T-helper 2 cell treated with Interferon-gamma antibody and Interleukin-4, amounts not matched to agents 100 ng/mL and 5 ng/mL, for 36 hours (primary cell): ENCODE results near the gene OR5H1. TPM values are rescaled to one million over a fixed set of nuclear protein-coding genes. Genes with fewer than 3 reads are reported as not detected.
"Not testable (repeated sequence)": the region's sequence is repeated elsewhere in the genome, so short reads cannot be mapped to it uniquely, and the experiment has no call there.

Experiments used
- intact Hi-C: fragments of 100-400 bp; cut with micrococcal nuclease; formaldehyde crosslinking; loops from one replicate; pipeline ENCODE4 v1.15.1; 2023
- total RNA-seq: library from RNA; stranded (reverse); gene quantifications from 2 replicates; pipeline ENCODE4 v1.2.3, GENCODE V29; 2022

The OR5H1 gene
- not detected in 2 replicates for total RNA-seq

DNA sequence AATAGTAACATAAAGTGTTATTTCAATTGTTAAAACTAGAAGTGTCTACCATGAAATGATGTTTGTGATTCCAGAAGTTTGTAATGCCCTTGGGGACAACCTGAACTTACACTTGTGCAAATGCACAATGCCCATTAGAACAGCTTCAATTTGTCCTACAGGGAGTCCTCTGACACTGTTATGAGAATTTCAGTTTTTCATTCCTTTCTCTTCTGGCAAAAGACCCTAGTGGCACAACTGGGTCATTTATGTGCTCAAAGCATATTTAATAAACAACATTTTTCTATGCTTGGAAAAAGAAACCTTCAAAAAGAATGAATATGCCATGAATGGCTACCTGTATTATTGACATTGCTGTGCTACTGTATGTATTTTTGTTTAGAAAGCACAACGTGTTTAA lies at the start of gene OR5H1:
TSS of gene OR5H1 (plus strand) at position 301 of the 400 bp plus-strand sequence. CDS start 1,977 bp downstream, outside the sequence.
- intact Hi-C loops, result no loop called here

DNA sequence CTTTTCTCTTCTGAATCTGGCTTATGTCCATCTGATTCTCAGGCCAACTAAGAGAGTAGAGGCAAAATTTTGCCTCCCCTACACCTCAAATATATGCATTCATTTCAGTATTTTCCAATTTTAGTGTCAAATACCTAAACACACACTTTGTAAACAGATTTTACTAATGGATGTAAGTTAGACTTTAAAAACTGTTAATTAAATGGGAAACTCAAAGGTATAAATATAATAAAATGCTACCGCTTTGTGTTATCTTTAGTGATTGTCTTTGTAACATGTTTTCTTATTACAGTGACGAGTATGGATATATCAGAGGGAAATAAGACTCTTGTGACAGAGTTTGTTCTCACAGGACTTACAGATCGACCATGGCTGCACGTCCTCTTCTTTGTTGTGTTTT lies 43.6 kb upstream of the OR5H1 start, which contains the start of gene OR5AC2:
TSS of gene OR5AC2 (plus strand) at position 301 of the 400 bp plus-strand sequence. CDS start at position 301, 0 bp downstream.
- intact Hi-C loops, result no loop called here

DNA sequence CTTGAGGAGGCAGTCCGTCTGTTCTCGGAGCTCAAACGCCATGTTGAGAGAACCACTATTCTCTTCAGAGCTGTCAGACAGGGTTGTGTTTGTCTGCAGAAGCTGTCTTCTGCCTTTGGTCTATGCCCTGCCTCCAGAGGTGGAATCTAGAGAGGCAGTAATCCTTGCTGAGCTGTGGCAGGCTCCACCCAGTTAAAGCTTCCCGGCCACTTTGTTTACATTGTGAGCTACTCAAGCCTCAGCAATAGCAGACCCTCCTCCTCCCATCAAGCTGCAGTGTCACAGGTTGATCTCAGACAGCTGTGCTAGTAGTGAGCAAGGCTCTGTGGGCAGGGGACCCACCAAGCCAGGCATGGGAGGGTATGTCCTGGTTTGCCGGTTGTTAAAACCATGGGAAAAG lies 34.6 kb upstream of the OR5H1 start:
- intact Hi-C loops, result no loop called here

DNA sequence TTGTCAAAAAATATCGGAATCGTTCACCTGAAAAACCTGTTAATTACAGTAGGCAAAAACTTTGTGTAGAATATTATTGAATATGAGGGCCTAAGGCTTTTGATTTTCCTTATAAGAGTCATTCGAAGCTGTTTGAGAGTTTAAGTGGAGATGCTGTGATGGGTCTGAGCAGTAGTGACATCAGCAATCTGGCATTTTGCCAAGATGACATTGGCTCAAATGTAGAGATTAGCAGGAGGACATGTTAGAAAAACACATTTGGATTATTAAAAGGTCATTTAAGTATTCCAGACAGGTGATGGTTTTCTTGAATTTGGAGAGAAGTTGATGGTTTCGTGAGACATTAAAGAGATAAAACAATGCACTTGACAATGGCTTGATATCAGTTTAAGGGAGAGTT lies 30.7 kb upstream of the OR5H1 start:
- intact Hi-C loops, result no loop called here

DNA sequence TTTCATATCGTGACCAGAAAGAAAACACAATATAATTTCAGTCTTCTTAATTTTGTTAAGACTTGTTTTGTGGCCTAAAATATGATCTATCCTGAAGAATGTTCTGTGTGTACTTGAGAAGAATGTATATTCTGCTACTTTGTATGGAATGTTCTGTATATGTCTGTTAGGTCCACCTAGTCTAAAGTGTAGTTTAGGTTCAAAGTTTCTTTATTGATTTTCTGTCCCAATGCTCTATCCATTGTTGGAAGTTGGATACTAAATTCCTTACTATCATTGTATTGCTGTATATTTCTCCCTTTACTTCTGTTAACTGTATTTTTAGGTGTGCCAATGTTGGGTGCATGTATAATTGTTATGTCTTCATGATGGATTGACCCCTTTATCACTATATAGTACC lies 22.4 kb upstream of the OR5H1 start:
- intact Hi-C loops, result no loop called here

DNA sequence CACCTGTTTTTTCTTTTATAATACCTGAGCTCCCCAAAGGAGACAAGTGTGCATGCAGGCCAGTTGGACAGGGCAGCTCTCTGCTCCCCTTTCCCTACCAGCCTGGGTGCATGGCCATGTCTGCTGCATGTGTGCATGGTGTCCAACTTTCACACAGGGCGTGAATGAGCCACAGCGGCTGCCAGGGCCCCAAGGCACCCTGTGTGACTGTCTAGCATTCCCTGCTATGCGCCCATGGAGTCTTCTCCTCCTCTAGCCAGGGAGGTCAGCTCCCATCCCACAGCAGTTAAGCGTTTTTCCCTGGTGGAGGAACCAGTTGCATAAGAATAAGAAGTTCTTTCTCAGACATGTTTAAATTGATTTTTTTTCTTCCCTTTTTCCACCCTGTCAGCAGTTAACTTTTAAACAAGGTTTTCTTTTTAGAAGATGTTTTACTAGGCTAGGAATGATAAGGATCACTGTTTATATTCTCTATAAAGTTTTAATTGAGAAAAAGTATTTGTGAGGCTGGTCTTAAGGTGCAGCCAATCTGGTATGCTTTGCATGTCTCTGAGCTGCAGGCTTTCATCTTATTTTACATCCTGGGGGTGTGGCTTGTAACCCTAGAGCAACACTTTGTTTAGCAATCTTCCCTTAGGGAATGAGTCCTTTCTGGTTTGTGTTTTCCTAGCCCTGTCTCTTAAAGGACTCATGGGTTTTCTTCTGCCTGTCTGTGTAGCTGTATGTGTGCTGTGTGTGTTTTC lies 20.5 kb upstream of the OR5H1 start:
- intact Hi-C loops, result no loop called here

DNA sequence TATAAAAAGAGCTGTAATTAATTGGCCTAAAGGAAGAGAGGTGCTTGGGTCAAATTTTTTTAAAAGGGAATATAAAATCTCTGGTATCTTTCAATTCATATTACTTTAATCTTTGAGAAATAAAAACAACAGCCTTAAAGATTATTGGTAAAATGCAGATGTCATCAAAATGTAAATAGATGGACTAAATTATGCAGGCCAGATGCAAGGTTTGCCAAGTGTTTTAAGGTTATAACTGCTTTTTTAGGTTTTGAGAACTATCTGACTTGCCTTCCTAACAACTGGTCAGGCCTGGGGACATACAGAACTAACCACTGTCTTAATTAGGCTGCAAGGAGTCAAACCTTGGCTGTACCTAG lies 20.0 kb upstream of the OR5H1 start:
- intact Hi-C loops, result no loop called here

DNA sequence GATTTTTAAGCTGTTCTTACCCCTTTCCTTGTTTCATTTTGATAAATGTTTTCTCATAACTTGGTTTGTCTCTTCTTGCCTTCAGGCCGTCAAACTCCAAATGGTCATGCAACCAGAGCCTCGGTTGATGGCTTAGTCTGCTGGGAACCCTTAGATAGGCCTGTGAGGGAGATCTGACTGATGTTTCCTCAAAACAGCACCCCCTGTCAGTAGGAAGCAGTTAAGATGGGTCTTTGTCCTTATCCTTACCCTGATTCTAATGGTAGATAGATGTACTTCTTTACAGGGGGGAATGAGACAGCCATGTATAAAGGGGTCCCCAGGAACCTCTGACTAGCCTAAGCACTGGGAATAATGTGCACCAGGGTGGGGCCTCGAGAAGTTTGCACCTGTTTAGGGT lies 16.3 kb upstream of the OR5H1 start:
- intact Hi-C loops, result no loop called here

DNA sequence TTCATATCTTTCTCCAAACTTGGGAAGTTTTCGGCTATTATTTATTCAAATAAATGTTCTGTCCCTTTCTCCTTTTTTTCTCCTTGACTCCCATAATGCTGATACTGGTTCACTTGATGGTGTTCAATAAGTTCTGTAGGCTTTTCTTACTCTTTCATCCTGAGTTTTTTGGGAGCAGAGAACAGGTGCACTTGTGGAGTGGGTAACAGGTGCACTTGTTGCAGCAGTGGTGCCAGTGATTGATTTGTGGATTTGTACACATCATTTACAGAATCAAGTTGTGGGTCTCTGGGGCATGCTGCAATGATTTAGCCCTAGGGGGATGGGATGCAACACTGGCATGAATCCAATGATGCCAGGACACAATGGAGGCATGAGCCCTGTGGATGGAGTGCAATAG lies 14.8 kb upstream of the OR5H1 start:
- intact Hi-C loops, result no loop called here

DNA sequence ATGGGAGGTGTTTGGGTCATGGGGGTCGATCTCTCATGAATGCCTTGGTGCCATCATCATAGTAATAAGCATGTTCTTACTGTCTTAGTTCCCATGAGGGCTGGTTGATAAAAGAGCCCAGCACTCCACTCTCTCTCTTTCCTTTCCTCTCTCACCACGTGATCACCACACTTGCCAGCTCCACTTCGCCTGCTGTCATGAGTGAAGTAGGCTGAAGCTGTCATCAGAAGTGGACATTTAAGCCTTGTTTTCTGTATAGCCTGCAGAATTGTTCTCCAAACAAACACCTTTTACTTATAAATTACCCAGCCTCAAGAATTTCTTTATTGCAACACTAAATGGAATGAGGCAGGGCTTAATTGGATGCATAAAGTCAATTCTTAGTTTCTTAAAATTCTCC lies 6.1 kb downstream of the OR5H1 start:
- intact Hi-C loops, result no loop called here

DNA sequence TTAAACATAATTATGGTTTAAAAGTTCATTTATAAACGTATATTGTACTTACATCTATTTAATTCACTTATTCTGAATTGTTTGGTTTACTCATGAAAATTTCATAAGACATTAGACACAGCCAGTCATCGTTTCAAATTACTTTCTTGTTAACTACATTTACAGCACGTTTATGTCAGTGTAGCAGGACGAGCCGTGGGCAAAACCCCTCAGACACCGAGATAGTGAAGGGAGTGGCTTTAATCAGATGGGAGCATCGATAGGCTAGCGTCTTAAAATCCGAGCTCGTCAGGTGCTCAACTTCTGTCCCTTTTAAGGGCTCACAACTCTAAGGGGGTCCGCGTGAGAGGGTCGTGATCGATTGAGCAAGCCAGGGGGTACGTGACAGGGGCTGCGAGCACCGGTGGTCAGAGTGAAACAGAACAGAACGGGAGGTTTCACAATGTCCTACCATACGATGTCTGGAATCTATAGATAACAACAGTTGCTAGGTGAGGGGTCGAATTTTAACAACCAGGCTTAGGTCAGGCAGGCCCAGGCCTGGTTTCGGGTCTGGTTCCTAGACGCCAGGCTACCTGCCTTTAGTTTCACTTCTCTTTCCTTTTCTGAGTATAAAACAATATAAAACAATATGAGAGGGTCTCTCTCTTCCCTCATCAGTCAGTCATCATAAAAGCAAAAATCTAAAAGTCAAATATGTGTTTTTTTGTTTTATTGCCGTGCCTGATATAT lies 7.5 kb downstream of the OR5H1 start:
- intact Hi-C loops, result not testable (repeated sequence)

DNA sequence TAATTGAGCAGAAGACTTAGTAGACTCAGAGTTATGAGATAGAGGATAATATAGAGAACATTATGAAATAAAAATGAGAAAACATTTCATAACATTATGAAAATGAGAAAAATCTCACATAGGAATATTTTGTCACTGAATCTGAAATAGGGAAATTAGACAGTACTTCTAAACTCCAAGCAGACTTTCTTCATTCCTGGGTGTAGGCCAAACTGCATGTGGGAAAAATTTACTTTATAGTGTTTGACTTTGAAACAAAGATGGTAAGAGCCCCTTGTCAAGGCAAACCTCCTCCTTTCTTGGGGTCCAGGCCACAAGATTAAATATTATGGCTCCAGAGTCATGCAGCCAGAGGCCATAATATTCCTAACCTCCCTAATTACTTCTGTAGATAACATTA lies 10.0 kb downstream of the OR5H1 start:
- intact Hi-C loops, result no loop called here

DNA sequence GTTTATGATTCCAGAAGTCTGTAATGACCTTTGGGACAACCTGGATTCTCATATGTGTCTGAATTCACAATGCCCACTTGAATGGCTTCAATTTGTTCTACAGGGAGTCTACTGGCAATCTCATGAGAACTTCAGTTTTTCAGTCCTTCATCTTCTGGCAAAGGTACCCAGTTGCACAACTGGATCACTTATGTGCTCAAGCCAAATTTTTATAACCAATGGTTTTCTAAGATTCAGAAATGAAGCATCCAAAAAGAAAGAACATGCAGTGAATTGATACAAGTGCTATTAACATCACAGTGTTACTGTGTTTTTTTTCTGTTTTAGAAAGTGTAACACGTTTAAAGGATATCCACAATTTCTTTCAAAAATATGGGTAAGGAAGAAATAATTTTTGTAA lies 16.7 kb downstream of the OR5H1 start, which contains the start of gene OR5H14:
TSS of gene OR5H14 (plus strand) at position 301 of the 400 bp plus-strand sequence. CDS start 1,907 bp downstream, outside the sequence.
- intact Hi-C loops, result no loop called here

DNA sequence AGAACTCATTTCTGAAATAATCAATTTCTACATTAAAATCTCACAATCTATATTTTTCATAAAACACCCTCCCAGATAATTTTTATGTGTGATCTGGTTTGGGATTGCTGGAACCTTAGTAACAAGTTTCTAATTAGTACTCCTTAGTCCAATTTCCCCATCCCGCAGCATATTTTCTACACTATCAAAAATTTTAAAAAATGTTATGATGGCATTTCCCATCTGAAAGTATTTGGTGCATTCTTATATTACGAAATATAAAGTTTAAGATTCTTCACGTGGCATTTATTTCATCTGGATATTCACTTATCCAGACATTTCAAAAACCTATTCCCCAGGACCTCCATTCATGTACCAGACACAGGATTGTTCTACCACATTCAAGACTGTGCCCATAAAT lies 18.2 kb downstream of the OR5H1 start:
- intact Hi-C loops, result no loop called here

DNA sequence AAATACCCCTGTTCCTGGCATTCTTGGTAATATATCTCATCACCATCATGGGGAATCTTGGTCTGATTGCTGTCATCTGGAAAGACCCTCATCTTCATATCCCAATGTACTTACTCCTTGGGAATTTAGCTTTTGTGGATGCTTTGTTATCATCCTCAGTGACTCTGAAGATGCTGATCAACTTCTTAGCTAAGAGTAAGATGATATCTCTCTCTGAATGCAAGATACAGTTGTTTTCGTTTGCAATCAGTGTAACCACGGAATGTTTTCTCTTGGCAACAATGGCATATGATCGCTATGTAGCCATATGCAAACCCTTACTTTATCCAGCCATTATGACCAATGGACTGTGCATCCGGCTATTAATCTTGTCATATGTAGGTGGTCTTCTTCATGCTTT lies 18.9 kb downstream of the OR5H1 start:
- intact Hi-C loops, result not testable (repeated sequence)

DNA sequence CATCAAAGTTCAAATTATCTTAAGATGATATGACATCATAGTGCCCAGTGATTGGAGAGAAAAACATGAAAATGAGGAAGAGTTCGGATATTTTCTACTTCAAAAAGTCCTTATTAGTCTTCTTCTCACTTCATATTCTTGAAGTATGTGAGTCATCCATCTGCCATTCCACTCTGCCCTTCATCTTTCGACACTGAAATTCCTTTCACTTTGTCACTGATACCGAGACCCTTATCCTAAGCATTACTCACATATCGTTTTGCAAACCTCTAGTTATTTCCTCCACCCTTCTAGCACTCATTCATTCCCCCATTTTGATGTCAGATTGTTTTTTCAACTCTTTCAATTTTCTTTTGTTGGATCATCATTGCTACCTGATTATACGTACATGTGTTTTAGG lies 20.7 kb downstream of the OR5H1 start:
- intact Hi-C loops, result no loop called here

DNA sequence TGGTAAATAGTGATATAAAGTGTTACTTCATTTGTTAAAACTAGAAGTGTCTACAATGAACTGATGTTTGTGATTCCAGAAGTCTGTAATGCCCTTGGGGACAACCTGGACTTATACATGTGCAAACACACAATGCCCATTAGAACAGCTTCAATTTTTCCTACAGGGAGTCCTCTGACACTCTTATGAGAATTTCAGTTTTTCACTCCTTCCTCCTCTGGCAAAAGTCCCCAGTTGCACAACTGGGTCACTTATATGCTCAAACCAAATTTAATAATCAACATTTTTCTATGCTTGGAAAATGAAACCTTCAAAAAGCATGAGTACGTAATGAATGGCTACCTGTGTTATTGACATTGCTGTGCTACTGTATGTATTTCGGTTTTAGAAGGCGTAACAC lies 35.9 kb downstream of the OR5H1 start, which contains the start of gene OR5H15:
TSS of gene OR5H15 (plus strand) at position 301 of the 400 bp plus-strand sequence. CDS start 2,004 bp downstream, outside the sequence.
- intact Hi-C loops, result no loop called here

DNA sequence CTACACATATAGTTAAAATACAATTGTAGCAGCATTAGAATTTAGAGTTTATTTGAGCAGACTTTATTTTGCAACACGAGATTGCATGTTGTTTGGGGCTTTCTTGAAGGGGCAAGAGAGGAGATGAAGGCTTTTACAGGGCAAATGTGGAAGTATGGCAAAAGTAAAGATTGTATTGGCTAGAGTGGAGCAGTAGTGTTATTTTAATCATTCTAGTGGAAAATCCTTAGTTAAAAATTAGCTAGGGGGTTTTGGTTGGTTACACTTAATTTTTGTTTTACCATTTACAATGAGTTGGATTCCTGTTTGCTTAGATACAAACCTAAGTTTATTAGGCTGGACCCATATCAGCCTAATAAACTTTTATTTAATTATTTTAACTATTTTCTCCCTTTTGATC lies 40.5 kb downstream of the OR5H1 start:
- intact Hi-C loops, result no loop called here

DNA sequence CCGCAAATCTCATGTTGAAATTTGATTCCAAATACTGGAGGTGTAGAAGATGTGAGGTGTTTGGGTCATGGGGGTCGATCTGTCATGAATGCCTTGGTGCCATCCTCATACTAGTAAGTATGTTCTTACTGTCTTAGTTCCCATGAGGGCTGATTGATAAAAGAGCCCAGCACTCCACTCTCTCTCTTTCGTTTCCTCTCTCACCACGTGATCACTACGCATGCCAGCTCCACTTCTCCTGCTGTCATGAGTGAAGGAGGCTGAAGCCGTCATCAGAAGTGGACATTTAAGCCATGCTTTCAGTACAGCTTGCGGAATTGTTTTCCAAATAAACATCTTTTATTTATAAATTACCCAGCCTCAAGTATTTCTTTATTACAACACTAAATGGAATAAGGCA lies 42.1 kb downstream of the OR5H1 start:
- intact Hi-C loops, result no loop called here

DNA sequence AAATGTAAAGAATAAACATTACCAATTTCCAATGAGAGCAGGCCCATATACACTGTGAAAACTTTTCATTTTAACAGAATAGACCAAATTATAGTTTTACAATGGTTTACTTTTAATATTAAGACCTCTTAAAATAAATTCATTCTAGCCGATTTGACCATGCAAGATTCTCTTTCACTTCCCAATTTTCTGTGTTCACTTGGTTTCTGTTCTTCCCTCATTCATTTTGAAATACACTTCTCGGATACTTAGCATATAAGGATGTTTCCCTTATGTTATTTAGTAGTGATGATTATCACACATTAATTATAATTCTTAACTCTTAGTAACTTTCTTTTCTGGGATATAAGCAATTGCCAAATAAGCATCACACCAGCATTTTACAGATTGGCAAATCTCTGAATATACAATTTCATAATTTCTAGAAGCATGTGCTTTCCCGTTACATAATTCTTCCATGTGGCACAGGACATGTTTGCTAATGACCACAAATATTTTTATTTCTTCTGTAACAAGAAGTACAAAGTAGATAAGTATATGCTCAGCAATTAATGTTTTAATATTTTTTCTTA lies 49.9 kb downstream of the OR5H1 start:
- intact Hi-C loops, result no loop called here

DNA sequence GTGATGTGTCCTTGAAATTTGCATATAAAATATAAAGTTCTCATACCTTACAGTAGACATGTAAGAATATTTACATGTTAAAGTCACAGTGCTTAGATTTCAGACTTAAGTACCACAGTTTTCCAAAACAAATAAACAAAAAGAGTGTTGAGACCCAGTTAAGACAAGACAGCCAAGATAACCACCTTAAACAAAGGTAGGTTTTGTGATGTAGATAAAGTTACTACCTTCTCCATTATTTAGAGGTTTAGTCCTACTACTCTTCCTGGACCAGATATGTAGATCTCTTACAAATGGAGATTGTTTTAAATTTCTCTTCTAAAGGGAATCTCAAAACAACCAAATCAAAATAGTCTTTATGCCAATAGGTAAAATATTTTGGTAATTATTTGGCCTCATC lies 51.7 kb downstream of the OR5H1 start:
- intact Hi-C loops, result no loop called here

DNA sequence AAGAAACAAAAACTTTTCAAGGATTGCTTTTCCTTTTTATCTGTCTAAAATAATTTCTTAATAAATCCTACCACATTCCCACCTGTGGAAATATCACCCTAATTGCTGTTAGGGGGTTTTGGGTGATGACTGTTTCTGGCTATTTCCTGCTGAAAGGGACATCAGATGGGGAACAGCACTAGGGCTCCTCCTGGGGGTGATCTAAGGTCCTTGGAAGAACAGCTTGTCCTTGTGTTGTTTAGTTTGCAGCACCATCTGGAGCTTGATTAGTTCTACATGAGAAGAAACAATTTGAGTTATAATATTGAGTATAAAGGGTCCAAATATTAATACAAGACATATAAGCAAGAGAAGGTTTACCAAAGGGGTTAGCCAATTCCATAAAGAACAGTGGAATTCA lies 54.7 kb downstream of the OR5H1 start:
- intact Hi-C loops, result loop anchor here (1.0 to 5.0 kb wide), 2 partner anchors 146 to 387 kb away; no protein-coding TSS in a partner anchor
